CD4-positive, alpha-beta T cell treated with Interleukin-10 for 1 hour (primary cell): Measurements from ENCODE around the gene PGS1.
"Not testable (repeated sequence)": the region's sequence is repeated elsewhere in the genome, so short reads cannot be mapped to it uniquely, and the experiment has no call there.

Experiments
- DNase-seq: peaks from one replicate; pipeline ENCODE4 v3.0.0-alpha.2; 2020

The PGS1 gene

DNA sequence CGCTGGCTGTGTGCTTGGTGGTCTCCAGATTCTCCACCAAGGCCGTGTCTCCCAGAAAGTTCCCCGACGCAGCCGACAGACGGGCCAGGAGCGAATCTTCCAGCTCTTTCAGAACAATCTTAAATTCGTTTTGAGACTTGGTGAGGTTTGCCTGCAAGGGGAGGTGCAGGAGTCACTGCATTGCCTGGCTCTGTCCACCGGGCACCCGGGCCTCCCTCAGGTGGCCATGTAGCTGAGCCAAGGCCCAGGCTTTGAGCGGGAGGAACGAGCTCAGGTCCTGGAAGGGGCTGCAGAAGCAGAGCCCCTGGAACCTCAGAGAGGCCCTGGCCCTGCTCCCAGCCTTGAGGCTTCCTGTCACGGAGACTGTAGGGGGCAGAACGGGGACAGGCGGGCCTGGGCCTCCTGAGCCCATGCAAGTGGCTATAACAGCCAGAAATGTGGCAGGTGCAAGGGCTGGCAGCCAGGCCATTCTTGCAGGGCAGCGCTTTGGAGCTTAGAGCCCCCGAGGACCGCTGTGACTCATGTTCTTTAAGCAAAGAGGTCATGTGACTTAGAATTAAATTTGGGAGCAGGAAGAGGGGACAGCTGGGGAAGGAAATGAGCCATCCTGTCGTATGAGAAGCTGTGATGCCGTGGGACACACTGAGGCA, 72.4 kb downstream of the PGS1 start:
- DNase-seq = no peak

GRCh38 chr17:78451753-78452152, 73.3 kb downstream of the PGS1 start:
- DNase-seq = no peak

DNA sequence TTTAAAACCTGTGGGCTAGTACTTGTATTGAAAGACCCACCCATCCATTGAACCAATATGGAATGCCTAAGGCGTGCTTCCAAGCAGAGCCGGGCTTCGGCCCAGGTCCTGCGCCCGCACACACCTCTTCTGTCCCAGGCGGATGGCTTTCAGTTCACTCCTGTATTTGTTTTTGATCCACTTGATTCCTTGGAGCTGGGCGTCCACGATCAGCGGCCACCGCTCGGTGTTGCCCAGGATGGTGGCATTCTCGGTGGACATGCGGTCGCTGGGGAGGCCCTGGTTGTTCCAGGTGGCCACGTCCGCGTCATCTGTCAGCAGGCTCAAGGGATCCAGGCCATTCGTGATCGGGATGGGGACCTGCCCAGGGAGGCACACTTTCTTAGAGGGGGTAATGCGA, 75.9 kb downstream of the PGS1 start:
- DNase-seq = no peak

DNA sequence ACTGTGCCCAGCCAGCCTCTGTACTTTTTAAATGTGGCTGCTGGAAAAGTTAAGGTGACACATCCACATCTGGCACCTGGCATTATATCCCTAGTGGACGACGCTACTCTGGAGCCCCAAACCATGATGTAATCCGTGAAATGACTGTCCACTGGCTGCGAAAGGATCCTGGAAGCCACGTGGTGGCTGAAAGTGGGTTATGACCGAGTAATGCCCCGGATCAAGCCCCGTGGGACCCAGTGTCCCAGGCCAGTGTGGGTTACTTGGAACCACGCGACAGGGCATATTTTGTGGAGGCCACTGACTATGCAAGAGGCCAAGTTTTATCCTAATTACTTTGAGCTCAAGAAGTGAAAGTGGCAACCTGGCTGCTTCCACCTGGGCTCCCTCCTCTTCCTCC, 79.6 kb downstream of the PGS1 start:
- DNase-seq = no peak

DNA sequence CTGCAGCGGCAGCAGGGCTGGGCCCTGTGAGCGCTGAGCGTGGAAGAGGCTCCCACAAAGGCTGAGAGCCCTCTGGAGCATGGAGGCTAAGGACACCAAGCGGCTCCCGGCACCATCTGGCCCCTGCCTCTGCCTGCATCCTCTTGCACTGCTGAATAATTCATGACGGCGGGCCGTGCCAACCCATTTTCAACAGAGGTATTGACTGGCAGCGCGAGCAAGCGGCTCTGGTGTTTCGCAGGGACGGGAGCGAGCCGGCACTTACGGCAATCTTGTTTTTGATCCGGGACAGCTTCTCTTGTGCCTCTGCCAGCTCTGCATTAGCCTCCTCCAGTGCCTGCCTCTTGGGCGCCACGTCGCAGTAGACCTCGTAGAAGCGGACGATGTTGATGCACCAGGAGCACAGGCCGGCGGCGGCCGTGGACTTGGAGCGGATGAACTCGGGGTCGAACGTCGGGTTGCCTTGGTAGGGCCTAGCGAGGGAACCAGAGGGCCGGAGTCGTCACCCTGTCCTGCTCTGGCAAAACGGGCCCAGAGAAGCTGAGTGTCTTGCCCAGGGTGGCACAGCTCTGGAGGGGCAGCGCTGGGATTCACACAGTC, 80.4 kb downstream of the PGS1 start:
- DNase-seq = no peak

GRCh38 chr17:78459696-78460095, 81.2 kb downstream of the PGS1 start:
- no peak for DNase-seq

GRCh38 chr17:78460176-78460675, 81.8 kb downstream of the PGS1 start:
- no peak for DNase-seq

- DNase-seq = no peak
These were observed 82.7 kb downstream of the PGS1 start for GRCh38 chr17:78460951-78461798.

DNA sequence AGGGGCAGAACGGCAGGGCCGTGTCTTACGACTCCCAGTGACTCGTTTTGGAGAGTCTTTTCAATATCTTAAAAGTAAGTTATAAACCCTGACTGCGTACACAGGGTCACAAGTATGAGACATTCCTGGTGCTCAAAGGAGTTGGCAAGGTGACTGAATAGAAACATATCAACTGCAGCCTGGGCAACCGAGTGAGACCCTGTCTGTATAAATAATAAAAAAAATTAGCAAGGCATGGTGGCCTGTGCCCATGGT, 83.3 kb downstream of the PGS1 start:
- DNase-seq = no peak

DNA sequence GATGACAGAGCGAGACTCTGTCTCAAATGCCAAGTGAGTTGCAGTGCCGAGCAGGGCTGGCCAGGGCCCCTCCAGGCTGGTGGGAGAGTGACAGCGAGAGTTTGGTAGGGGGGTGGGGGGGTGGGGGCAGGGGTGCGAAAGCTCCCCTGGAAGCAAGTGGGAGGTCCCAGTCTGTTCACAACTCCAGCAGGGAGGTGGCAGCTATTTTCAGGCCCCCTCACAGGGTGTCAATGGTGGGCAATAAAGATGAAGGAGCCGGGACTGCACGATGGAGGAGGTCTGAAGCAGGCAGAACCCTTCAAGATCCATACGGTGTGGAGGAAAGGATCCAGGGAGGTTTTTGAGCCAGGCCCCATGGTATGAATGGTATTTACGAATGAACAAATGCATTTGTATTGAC, 83.7 kb downstream of the PGS1 start:
- DNase-seq = no peak

DNA sequence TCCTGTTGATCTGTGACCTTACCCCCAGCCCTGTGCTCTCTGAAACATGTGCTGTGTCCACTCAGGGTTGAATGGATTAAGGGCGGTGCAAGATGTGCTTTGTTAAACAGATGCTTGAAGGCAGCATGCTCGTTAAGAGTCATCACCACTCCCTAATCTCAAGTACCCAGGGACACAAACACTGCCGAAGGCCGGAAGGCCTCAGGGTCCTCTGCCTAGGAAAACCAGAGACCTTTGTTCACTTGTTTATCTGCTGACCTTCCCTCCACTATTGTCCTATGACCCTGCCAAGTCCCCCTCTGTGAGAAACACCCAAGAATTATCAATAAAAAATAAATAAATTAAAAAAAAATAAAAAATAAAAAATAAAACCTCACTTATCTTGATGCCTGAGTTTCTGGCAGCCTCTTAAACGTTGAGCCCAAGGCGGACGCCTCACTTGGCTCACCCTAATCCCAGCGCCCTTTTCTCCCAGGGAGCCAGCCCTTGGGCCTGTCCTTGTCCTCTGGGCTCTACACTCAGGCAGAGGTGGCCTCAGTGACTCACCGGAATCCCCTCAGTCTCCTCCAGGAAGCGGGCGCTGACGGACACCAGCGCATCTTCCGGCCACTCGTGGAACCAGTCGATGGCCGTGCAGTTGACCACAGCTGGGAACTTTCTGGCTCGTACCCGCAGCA, 87.8 kb downstream of the PGS1 start:
- not testable (repeated sequence) for DNase-seq

- no peak for DNase-seq
These were observed 88.6 kb downstream of the PGS1 start for GRCh38 chr17:78466786-78467715.

GRCh38 chr17:78468366-78468765, 89.9 kb downstream of the PGS1 start:
- DNase-seq = no peak

- DNase-seq = no peak
These were observed 91.0 kb downstream of the PGS1 start for GRCh38 chr17:78469443-78469842.

DNA sequence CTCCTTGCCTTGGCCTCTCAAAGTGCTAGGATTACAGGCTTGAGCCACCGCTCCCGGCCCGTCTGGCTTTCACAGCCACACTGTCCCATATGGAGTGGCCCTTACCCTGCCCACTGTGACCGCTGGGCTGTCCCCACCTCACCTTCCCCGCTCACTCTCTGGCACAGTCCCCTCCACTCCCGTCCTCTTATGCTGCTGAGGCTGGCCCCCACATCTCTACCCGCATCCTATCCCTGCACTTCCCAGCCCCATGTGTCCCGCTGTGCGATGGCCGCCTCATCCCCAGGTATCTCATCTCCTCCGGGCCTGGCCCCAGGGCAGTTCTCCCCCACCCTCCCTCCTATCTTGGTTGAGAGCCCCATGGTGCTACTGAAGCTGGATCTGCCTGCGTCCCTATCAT, 93.2 kb downstream of the PGS1 start:
- no peak for DNase-seq

DNA sequence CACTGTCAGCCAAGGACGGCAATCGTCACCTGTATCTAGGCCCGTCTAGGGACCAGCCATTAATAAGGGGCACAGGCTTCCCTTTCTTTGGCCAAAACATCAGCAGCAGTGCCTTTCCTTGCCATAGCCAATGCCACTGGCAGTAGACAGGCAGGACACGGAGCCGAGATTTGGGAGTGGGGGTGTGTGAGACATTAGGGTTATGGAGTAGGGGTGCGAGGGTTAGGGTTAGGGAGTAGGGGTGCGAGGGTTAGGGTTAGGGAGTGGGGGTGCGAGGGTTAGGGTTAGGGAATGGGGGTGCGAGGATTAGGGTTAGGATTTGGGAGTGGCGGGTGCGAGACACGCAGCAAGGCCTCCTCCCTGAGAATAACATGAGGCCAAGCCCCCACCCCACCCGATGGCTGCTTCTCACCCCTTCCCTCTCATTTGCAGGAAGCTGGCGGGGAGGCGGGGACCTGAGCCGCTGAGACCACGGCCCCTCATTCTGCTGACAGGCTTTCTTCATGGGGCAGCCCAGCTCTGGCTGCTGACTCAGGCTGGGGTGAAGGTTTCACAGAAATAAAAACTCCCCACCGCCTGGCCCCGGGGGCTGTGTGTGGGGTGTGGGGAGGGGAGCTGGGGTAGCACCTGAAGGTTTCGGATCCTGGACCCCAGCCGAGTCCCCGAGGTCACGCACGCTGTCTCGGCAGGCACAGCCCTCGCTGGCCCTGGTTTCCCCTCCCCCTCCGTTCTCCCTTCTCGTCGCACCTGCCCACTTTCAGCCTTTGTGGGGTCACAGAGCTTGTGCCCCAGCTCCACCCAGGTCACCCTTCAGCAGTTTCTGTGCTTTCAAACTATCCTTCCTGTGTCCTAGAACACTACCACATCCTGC, 93.8 kb downstream of the PGS1 start:
- no peak for DNase-seq

- no peak for DNase-seq
These were observed 95.6 kb downstream of the PGS1 start for GRCh38 chr17:78473951-78474613.
